GM18870 (cell line): ENCODE results near the gene CYB5RL.

Experiments
- ATAC-seq: cut with Tn5 transposase; IDR thresholded peaks from one replicate; pipeline ENCODE4 v1.9.1; 2021; ENCODE audit warnings: moderate library complexity; ENCODE audit not compliant: unreplicated experiment

The CYB5RL gene

DNA sequence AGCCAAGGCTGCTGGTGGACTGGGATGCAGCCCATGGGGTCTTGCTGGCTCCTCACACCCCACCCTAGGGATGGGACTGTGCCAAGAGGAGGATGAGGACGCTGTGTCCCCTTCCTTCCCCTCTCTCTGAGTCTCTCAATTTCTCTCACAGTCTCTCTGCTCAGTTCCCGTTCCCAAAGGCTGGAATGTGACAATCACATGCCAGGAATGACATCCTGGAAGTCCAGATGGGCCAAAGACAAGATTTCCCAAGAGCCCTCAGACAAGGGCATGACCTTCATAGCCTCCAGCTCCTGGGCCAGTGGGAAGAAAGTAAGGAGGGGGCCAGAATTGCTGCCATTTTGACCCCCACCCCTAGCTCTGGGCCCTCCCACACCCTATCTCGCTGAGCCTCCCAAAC, 39.5 kb downstream of the CYB5RL start:
- no peak for ATAC-seq

DNA sequence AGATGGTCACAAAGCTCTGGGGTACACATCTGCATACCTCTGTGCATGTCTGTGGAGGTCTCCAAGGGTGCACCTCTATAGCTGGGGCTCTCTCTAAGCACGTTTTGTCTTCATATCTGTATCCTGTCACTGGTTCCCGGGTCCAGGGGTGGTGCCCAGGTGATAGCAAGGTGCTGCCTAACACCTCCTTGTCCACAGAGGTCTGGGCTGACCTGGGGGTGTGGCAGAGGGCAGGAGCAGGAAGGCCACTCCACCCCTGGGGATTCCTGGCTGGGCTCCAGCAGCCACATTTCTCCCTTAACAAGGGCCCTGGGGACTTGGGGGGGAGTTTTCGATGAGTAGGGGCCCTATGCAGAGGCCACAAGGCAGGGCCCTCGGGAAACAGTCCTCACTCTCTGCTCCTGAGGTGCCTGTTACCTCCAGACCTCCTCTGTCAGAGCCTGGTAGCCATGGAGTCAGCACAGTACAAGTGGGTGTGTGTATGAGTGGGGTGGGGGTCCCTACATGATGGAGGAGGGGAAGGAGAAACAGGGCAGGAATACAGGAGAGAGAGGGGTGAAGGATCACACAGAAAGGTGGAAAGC, 40.0 kb downstream of the CYB5RL start:
- ATAC-seq = no peak

DNA sequence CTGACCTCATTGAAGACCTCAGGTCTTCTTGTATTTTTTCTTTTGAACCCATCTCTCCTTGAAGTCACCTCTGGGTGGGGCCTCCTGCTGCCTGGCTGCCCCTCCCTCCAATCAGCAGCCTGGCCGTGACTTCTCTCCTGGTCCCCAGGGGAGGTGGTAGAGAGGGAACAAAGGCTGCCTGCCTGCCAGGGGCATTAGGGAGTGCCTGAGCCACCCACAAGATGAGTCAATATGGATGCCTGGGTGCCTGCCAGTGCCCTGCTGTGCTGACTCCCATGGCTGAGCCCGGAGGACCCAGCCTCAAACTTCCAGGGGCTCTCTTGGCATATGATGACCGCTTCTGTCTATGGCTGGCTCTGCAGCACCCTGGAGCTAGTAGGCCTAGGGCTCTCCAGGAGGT, 41.8 kb downstream of the CYB5RL start:
- no peak for ATAC-seq

DNA sequence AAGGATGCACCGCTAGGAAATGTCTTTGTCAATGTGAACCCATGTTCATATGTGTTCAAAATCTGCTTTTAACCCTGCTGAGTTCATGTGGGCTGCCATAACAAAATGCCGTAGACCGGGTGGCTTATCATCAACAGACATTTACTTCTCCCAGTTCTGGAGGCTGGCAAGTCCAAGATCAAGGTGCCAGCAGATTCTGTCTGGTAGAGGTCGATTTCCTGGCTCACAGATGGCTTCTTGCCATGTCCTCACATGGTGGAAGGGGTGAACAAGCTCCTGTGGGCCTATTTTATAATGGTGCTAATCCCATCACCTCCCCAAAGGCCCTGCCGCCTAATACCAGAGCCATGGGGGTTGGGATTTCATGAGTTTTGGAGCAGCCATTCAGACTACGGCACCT, 42.4 kb downstream of the CYB5RL start:
- ATAC-seq = no peak

DNA sequence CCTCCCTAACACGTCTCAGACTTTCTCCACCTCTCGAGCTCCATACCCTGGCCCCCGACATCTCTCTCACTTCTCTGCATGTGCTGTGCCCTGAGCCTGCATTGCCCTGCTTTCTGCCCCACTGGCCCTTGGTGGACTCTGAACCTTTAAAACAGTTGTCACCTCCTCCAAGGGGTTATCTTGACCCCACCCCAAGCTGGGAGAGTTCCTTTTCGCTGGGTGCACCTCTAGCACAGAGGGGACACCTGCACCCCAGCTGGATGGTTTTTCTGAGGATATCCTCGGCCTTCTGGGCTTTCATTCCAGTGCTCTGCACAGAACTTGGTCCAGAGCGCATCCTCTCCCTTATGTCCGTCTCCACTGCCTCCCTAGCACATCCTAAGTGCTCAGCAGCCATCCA, 42.8 kb downstream of the CYB5RL start:
- no peak for ATAC-seq

DNA sequence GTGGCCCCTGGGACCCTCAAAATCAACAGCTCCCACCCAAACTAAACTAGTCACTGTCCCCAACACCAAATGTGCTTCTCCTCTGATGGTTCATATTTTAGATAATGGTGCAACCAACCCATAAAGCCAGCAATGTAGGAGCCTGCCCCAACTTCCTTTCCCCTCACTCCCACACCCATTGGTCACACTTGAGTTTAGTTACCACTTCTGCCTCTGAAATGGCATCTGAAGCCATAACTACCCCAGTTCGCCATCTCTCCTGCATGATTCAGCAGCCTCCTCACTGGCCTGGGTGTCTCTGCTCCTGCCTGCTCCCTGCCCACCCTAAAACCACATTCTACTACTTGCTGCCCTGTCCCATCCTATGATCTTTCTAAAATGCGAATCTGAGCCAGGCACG, 43.6 kb downstream of the CYB5RL start:
- no peak for ATAC-seq

DNA sequence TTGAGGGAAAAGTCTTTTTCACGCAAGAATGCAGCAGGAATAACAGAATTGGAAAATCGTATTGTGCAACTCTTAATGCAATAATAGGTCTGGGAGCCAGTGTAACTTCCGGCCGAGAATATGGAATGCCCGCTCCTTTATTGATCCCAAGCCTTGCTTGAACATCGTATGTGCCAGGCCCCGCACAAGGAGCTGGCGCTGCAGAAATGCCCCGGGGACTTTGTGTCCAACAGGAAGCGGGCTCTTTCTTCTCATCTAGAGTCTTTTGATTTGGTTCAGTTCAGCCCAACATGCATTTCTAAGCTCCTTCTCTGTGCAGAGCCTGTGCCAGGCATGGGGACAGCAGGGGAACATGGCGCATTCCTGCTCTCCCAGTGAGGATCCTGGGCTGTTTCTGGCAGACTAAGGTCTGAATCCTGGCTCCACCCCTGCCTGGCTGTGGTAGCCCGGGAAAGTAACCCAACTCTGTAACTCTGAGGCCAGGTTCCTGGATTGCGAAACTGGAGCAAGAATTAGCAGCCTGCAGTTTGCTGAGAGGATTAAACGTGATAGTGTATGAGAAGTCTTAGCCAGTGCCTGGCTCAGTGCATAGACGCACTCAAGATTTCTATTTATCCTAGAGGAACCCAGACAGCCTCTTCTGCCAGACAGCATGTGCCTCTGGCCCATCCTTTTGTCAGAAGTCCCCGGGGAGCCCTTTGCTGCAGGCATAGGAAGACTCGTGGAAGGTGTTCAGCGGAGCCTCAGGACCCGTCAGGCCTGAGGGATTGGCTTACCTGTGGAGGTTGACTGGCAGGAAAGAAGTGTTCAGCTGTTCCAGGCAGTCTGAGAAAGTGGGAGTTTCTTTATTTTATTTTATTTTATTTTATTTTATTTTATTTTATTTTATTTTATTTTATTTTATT, 46.0 kb downstream of the CYB5RL start:
- ATAC-seq = no peak

DNA sequence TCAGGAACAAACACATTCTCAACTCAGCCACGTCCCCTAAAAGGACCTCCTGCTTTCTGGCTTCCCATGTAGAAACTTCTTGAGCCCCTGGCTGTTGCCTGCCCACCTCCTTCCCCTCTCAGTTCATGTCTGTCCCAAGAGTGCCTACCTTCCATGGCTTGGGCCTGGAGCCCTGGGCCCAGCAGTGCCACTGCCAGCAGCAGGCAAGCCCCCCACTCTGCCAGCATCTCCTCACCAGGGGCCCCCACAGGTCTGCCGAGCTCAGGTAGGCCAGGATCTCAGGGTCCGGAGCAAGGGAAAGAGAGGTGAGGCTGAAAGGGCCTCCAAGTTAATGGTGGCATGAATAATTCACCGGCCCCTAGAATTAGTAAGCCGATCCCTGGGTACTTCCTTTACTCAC, 47.1 kb downstream of the CYB5RL start, which contains the start of gene CDCP2:
Gene CDCP2, minus strand, starts transcription at position 305 of the 400 bp plus-strand sequence. Its CDS starts 78 bp downstream, at position 227.
- no peak for ATAC-seq

DNA sequence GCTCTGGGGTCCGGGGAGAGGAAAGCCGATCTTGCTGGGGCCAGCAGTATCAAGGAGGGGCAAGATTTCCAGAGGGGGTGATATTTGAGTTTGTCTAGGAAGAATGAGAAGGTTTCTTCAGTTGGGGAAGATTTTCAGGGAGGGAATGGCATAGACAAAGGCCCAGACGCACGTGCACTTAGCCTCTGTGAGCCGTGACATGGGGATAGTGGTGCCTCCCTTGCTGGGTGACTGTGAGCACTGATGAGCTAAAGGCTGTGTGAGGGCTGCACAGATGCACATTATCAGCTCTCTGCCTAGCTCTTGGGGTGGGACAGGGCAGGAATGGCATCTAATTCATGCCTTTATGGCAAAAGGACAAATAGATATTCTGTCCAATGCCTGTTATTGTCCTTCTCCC, 48.8 kb downstream of the CYB5RL start:
- ATAC-seq = no peak
